Urinary bladder (tissue), 4 donors: ENCODE results near the gene TCEAL1. TPM values are rescaled to one million over a fixed set of nuclear protein-coding genes. Genes with fewer than 3 reads are reported as not detected.
"Not testable (repeated sequence)": the region's sequence is repeated elsewhere in the genome, so short reads cannot be mapped to it uniquely, and the experiment has no call there.

ENCODE experiments used
- DNase-seq: peaks from one replicate; pipeline ENCODE4 v3.0.0-alpha.2; 2015; ENCODE audit errors: extremely low spot score
- H3K27ac ChIP-seq: one replicate; pipeline ENCODE4 v1.5.1; 2013; ENCODE audit warnings: low read depth, mild to moderate bottlenecking, moderate library complexity
- H3K36me3 ChIP-seq: one replicate; pipeline ENCODE4 v1.6.1; 2013; ENCODE audit warnings: mild to moderate bottlenecking, moderate library complexity; ENCODE audit not compliant: insufficient read depth
- H3K4me1 ChIP-seq: one replicate; pipeline ENCODE4 v1.6.1; 2013; ENCODE audit warnings: mild to moderate bottlenecking, moderate library complexity; ENCODE audit not compliant: insufficient read depth
- H3K4me3 ChIP-seq: one replicate; pipeline ENCODE4 v1.5.1; 2013; ENCODE audit warnings: low read depth, low read length
- WGBS: extraction: QIAGEN DNeasy Blood & Tissue Kit; methylation state at CpG from one replicate; pipeline ENCODE4 v1.1.7; 2013; 5-methylcytosine and 5-hydroxymethylcytosine counted together
- polyA plus RNA-seq: library from polyadenylated mRNA; stranded (reverse); fragments of 200-250 nt; gene quantifications from one replicate; pipeline ENCODE4 v1.2.3, GENCODE V29; 2013
- total RNA-seq: library from RNA; depleted of rRNA; stranded (reverse); fragments of >200 nt; gene quantifications from one replicate; pipeline ENCODE4 v1.2.3, GENCODE V29; 2014
- donor health status: healthy with polysubstance abuse.
- donor health status: healthy.

TCEAL1 gene
- total and polyA plus RNA-seq, 2 donors = 48.1 to 243 TPM

DNA sequence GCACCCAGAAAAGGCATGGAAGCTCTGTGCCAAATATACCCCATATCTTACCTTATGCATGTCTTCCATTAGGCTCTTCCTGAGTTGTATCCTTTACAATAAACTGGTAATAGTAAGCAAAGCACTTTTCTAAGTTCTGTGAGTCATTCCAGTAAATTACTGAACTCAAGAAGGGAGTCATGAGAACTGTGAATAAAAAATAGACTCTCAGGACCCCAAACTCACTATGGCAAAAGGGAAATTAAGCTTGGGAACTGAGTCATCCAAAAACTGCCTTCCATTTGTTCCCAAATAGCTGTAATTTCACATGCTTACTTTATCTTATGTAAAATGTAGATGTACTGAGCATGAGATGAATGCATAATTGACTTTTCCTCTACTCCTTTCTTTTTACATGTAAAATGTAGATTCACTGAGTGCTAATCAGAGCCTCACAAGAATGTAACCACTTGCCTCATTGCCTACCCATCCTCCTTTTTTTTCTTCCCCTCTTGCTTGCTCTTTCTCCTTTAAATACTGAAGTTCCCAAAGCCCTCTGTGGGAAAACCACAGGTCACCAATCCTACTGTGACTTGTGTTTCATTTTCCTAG lies 12.9 kb upstream of the TCEAL1 start:
- H3K4me1 ChIP-seq = no peaks in the 10 kb centered on the region
- H3K36me3 ChIP-seq = no peaks in the 10 kb centered on the region
- DNase-seq = no peak
- H3K4me3 ChIP-seq = no peak overlapping the region
- no peak overlapping the region for H3K27ac ChIP-seq

- H3K4me1 ChIP-seq = no peaks in the 10 kb centered on the region
- WGBS = 60% methylated on average over 1 of the region's 1 CpG
- H3K4me3 ChIP-seq = no peak overlapping the region
- H3K27ac ChIP-seq = no peak overlapping the region
- H3K36me3 ChIP-seq = no peaks in the 10 kb centered on the region
- DNase-seq = no peak
Observed at GRCh38 chrX:103616676-103617186, 12.0 kb upstream of the TCEAL1 start.

DNA sequence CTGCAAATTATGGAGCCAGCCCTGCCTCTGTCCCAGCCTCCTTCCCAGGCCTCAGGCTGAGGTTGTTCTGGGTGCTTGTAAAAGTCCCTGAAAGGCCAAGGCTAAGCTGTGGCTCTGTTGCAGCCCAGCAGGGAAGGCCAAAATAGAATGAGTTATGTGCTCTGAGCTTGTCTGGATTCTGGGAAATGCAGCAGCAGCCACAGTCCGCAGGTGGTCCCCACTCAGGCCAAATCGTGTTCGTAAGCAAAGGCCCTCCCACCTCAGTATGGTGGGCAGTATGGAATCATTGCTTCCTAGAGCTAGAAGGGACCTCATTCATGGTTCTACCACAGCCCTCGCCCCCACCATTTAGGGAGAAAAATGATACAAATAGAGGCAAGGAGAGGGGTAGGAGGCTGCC lies 4.7 kb upstream of the TCEAL1 start:
- Histone ChIP-seq H3K27ac (no peak overlapping the region), H3K4me1 (no peaks in the 10 kb centered on the region), H3K36me3 (no peaks in the 10 kb centered on the region), H3K4me3 (no peak overlapping the region)
- WGBS = 44% methylated on average over 4 of the region's 4 CpGs
- no peak for DNase-seq

DNA sequence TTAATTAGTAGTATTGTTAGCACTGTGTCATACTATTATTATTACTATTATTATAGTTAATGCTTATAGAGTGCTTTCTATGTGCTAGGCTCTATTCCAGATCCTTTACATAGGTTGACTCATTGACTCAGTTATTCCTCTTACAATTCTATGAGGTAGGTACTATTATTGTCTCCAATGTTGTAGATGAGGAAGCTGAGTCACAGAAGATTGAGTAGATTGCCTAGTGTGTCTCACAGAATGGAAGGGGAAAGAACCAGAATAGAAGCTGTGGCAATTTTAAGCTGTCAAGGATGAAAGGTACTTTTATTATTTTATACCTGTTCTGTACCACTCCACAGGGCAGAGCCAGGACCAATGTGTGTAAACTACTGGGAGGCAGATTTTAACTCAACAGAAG lies 1.9 kb upstream of the TCEAL1 start:
- Histone ChIP-seq H3K36me3 (no peaks in the 10 kb centered on the region), H3K4me3 (no peak overlapping the region), H3K27ac (no peak overlapping the region), H3K4me1 (no peaks in the 10 kb centered on the region)
- DNase-seq = no peak

- Histone ChIP-seq H3K4me1 (no peaks in the 10 kb centered on the region), H3K36me3 (no peaks in the 10 kb centered on the region), H3K4me3 (peak overlapping the region; percentile 56), H3K27ac (peak overlapping the region; percentile 89)
- under 1% methylated on average over 49 of the region's 49 CpGs for WGBS
- DNase-seq = peak; percentile 36
Observed at GRCh38 chrX:103629318-103630170, 769 bp downstream of the TCEAL1 start.

- Histone ChIP-seq H3K4me3 (peak overlapping the region; percentile 56), H3K27ac (peak overlapping the region; percentile 89), H3K4me1 (no peaks in the 10 kb centered on the region), H3K36me3 (no peaks in the 10 kb centered on the region)
- DNase-seq = peak; percentile 14
- WGBS = 10% methylated on average over 6 of the region's 6 CpGs
Observed at GRCh38 chrX:103630171-103630511, 1.4 kb downstream of the TCEAL1 start.

- Histone ChIP-seq H3K27ac (no peak overlapping the region), H3K36me3 (no peaks in the 10 kb centered on the region), H3K4me3 (peak overlapping the region; percentile 18), H3K4me1 (no peaks in the 10 kb centered on the region)
- WGBS = 80% methylated on average over 5 of the region's 5 CpGs
- DNase-seq = no peak
Observed at GRCh38 chrX:103631145-103631544, 2.4 kb downstream of the TCEAL1 start.

GRCh38 chrX:103635436-103635835 lies 6.7 kb downstream of the TCEAL1 start:
- WGBS = 66% methylated on average over 2 of the region's 2 CpGs
- DNase-seq = no peak

GRCh38 chrX:103637604-103638338 lies 9.0 kb downstream of the TCEAL1 start:
- Histone ChIP-seq H3K4me1 (no peaks in the 10 kb centered on the region), H3K27ac (peak overlapping the region; percentile 10), H3K4me3 (no peak overlapping the region), H3K36me3 (no peaks in the 10 kb centered on the region)
- no peak for DNase-seq
- WGBS = 87% methylated on average over 2 of the region's 2 CpGs

More at GRCh38 chrX:103635436-103635835, 6.7 kb downstream of the TCEAL1 start:
- H3K4me3 ChIP-seq = no peak overlapping the region
- no peaks in the 10 kb centered on the region for H3K4me1 ChIP-seq
- H3K36me3 ChIP-seq = no peaks in the 10 kb centered on the region
- H3K27ac ChIP-seq = no peak overlapping the region

DNA sequence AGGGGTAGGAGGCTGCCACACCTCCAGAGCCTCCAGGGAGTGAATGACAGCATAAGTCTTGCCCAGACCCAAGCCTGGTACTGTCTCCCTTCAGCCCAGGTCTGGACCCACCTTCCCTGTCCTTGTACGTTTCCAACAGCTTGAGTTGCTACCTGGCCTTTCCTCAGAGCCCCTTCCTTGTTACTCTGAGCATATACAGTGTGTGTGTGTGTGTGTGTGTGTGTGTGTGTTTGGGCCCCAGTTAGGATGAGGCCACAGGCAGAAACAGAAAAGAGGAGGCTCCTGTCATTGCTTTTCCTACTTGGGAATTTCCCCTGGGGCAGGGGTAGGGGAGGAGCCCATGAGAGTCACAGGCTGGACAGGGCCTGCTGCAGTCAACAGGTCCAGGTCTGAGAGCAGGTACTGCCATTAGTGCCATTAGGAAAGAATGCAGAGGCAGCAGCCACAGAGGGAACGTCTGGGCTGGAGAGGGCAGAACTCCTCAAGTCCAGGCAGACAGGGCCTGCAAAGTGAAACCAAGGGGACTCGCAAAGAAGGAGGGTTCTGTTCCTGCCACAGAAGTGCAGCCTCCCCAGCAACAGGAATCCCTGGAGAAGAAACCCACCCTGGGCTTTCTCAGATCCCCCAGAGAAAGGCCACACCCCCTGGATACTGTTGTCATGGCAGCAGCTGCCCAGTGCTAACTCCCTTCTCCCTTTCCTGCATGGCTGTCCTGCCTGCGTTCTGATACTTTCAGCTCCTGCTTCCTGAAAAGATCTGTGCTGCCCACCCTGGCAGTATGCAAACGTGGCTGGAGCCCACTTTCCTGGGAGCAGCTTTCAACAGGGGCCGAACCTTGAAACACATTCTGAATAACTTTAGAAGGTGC lies 9.9 kb downstream of the TCEAL1 start:
- peak overlapping the region; percentile 23 for H3K27ac ChIP-seq
- not testable (repeated sequence) for H3K4me3 ChIP-seq, H3K4me1 ChIP-seq, DNase-seq, H3K36me3 ChIP-seq
- WGBS = 36% methylated on average over 6 of the region's 6 CpGs

DNA sequence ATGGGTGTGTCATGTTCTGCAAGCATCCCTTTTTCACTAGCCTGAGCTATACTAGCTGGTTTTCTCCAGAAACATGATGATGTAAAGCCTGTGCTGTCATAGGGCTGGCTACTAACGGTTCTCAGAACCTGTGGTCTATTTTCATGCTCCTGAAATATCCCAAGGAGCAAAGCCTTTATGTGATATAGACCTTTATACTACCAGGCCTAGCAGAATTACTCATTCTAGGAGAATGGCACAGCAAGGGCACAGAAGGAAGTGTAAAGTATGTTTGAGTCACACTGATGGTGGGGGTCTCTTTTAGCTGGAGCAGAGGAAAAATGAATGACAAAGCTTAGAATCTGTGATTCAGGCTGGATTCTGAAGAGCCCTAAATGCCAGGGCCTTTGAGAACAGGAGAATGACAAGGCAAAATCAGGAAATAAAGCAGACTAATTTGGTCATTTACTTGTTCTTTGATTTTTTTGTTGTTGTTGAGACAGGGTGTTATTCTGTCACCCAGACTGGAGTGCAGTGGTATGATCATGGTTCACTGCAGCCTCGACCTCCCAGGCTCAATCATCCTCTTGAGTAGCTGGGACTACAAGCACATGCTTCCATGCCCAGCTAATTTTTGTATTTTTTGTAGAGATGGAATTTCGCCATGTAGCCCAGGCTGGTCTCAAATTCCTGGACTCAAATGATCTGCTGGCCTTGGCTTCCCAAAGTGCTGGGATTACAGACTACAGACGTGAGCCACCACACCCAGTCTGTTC lies 11.8 kb downstream of the TCEAL1 start:
- WGBS = 80% methylated on average over 4 of the region's 4 CpGs
- DNase-seq = no peak
- Histone ChIP-seq H3K27ac (no peak overlapping the region), H3K36me3 (no peaks in the 10 kb centered on the region), H3K4me3 (no peak overlapping the region), H3K4me1 (no peaks in the 10 kb centered on the region)

- no peak overlapping the region for H3K4me3 ChIP-seq
- H3K27ac ChIP-seq = no peak overlapping the region
- 80% methylated on average over 1 of the region's 1 CpG for WGBS
- no peak for DNase-seq
- H3K4me1 ChIP-seq = no peaks in the 10 kb centered on the region
- H3K36me3 ChIP-seq = no peaks in the 10 kb centered on the region
Observed at GRCh38 chrX:103644125-103644524, 15.3 kb downstream of the TCEAL1 start.
